Measurements from ENCODE around the gene GJA3.

GRCh38 chr13:20151016-20151415, 9.8 kb downstream of the GJA3 start:
- TF ChIP-seq EZH2 (IDR thresholded peaks at IDR 0.05; ENCODE audit: low read depth), result no peak
- no peak for TF ChIP-seq CTCF (conservative IDR thresholded peaks at IDR 0.05)

Measured in PC-9 (cell line).